Gastroesophageal sphincter (tissue), 3 donors: ENCODE data around the gene CDPF1.

Source experiments
- CTCF ChIP-seq, 4 experiments: fragments of 200-600 bp in 2 of 4; fragments of 450-650 bp in 2 of 4; sonication (generic) in 1 of 4; IDR thresholded peaks; one replicate each; pipeline ENCODE4 v1.5.1; 2017 to 2019; ENCODE audit warnings: antibody characterized with exemption in 4 of 4, mild to moderate bottlenecking in 2 of 4, moderate library complexity in 2 of 4
- EP300 ChIP-seq: sonication (generic); formaldehyde crosslinking; IDR thresholded peaks from one replicate; pipeline ENCODE4 v1.6.1; 2017; ENCODE audit warnings: antibody characterized with exemption, mild to moderate bottlenecking
- POLR2A ChIP-seq, 2 donors: fragments of 450-650 bp; IDR thresholded peaks; one replicate each; pipeline ENCODE4 v1.6.1; 2017; ENCODE audit warnings: antibody characterized with exemption in 2 of 2, mild to moderate bottlenecking in 2 of 2, moderate library complexity in 1 of 2
- POLR2AphosphoS5 ChIP-seq: sonication (generic); formaldehyde crosslinking; IDR thresholded peaks from one replicate; pipeline ENCODE4 v1.6.1; 2017; ENCODE audit warnings: antibody characterized with exemption

GRCh38 chr22:46224044-46224897 lies 25.8 kb downstream of the CDPF1 start:
- no peak for TF ChIP-seq CTCF (IDR thresholded peaks at IDR 0.05)
- TF ChIP-seq POLR2AphosphoS5 = no peak
- no peak for TF ChIP-seq POLR2A (IDR thresholded peaks at IDR 0.05)
- TF ChIP-seq EP300 = no peak
